Calu3 (cell line): ENCODE results near the gene SOS1. TPM values are rescaled to one million over a fixed set of nuclear protein-coding genes. Genes with fewer than 3 reads are reported as not detected.

ENCODE experiments used
- BruUV-seq: library from RNA; stranded (reverse); fragments of 400-500 nt; replicated peaks from 2 replicates; lab custom pipeline; 2021; lab: Mats Ljungman, UMichigan
- CTCF ChIA-PET: fragments of 300-600 bp; sonication (Branson Sonifier 250); formaldehyde crosslinking; loops from one replicate; lab custom pipeline; 2022; ENCODE audit warnings: antibody characterized with exemption; lab: Charles Lee
- DNase-seq: peaks from one replicate; pipeline ENCODE4 v3.0.0; 2022
- H3K27ac Mint-ChIP-seq: one replicate; pipeline ENCODE4 v1.8.0; 2022; ENCODE audit warnings: mixed read lengths; ENCODE audit not compliant: unreplicated experiment
- H3K27me3 Mint-ChIP-seq: one replicate; pipeline ENCODE4 v1.8.0; 2022; ENCODE audit warnings: mixed read lengths; ENCODE audit not compliant: unreplicated experiment
- H3K36me3 Mint-ChIP-seq: one replicate; pipeline ENCODE4 v1.8.0; 2022; ENCODE audit warnings: mild to moderate bottlenecking, moderate library complexity, mixed read lengths; ENCODE audit not compliant: insufficient read depth, unreplicated experiment
- H3K4me1 Mint-ChIP-seq: one replicate; pipeline ENCODE4 v1.8.0; 2022; ENCODE audit warnings: mild to moderate bottlenecking, low read depth, mixed read lengths; ENCODE audit not compliant: unreplicated experiment
- H3K4me3 Mint-ChIP-seq: one replicate; pipeline ENCODE4 v1.8.0; 2022; ENCODE audit warnings: mild to moderate bottlenecking, low read depth, moderate library complexity, mixed read lengths; ENCODE audit not compliant: unreplicated experiment
- H3K9me3 Mint-ChIP-seq: one replicate; pipeline ENCODE4 v1.8.0; 2022; ENCODE audit warnings: low read depth, mixed read lengths; ENCODE audit not compliant: unreplicated experiment
- intact Hi-C: fragments of 100-400 bp; cut with micrococcal nuclease; formaldehyde crosslinking; loops from one replicate; pipeline ENCODE4 v1.10.0; 2022; ENCODE audit not compliant: unreplicated experiment
- total RNA-seq: library from RNA; stranded (reverse); gene quantifications from 2 replicates; pipeline ENCODE4 v1.2.3, GENCODE V29; 2022
- TF ChIP-seq, protein P1 (sequence below): fragments of 200-600 bp; IDR thresholded peaks from one replicate; pipeline ENCODE4 v1.8.0; 2022; ENCODE audit warnings: antibody characterized with exemption; ENCODE audit not compliant: unreplicated experiment

SOS1 gene
- total RNA-seq, 1 experiment from 2014 or later: 40.0 TPM

DNA sequence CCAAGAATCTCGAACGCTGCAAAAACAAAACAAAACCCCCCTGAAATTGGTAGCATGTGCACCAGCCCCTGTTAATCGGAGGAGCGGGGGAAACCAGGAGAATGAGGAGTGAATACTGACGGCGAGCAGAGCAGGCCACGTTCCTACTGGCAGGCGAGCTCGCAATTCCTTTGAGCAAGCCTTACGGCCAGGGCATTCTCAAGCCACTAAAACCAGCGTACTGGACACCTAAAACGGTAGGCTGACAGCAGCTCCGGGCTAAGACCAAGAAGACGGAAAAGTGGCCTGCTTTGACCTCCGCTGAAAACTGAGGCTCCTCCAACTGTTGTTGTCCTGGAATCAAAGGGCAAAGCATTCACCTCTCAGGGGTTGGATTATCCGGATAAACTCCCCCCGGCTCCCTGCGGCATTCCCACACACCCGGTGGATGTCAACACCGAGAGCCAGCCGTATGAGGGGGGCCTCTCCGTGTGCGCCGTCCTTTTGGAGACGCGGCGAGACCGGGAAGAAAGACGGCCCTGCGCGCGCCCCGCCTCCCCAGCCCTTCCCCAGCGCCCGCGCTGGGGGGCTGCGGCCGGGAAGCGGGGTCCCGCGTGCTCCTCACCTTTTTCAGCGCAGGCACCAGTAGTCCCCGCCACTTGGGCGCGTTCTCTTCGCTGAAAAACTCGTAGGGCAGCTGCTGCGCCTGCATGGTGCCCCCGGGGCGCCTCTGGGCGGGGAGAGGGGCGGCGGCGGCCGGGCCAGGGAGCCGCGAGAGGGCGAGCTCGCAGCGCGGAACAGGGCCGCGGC is 925 bp downstream of the SOS1 start:
- H3K4me3 Mint-ChIP-seq: peak overlapping the region; percentile 73
- peak; percentile 66 for DNase-seq
- BruUV-seq: no TSS peak
- H3K4me1 Mint-ChIP-seq: peaks cover 25% of the 10 kb centered on the region
- intact Hi-C loops: loop anchor here (2.0 to 5.0 kb wide), 3 partner anchors 38 to 109 kb away; no protein-coding TSS in a partner anchor
- H3K27me3 Mint-ChIP-seq: no peaks in the 10 kb centered on the region
- TF ChIP-seq, protein P1, sequence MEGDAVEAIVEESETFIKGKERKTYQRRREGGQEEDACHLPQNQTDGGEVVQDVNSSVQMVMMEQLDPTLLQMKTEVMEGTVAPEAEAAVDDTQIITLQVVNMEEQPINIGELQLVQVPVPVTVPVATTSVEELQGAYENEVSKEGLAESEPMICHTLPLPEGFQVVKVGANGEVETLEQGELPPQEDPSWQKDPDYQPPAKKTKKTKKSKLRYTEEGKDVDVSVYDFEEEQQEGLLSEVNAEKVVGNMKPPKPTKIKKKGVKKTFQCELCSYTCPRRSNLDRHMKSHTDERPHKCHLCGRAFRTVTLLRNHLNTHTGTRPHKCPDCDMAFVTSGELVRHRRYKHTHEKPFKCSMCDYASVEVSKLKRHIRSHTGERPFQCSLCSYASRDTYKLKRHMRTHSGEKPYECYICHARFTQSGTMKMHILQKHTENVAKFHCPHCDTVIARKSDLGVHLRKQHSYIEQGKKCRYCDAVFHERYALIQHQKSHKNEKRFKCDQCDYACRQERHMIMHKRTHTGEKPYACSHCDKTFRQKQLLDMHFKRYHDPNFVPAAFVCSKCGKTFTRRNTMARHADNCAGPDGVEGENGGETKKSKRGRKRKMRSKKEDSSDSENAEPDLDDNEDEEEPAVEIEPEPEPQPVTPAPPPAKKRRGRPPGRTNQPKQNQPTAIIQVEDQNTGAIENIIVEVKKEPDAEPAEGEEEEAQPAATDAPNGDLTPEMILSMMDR: no peak
- peak overlapping the region; percentile 67 for H3K27ac Mint-ChIP-seq
- H3K36me3 Mint-ChIP-seq: peaks cover 41% of the 10 kb centered on the region
- CTCF ChIA-PET: interaction anchor here (0.5 to 2.2 kb wide), 4 partner anchors 108 to 601 kb away, joined by 3 to 9 read pairs (median 6); no protein-coding TSS in a partner anchor
- H3K9me3 Mint-ChIP-seq: no peaks in the 10 kb centered on the region

DNA sequence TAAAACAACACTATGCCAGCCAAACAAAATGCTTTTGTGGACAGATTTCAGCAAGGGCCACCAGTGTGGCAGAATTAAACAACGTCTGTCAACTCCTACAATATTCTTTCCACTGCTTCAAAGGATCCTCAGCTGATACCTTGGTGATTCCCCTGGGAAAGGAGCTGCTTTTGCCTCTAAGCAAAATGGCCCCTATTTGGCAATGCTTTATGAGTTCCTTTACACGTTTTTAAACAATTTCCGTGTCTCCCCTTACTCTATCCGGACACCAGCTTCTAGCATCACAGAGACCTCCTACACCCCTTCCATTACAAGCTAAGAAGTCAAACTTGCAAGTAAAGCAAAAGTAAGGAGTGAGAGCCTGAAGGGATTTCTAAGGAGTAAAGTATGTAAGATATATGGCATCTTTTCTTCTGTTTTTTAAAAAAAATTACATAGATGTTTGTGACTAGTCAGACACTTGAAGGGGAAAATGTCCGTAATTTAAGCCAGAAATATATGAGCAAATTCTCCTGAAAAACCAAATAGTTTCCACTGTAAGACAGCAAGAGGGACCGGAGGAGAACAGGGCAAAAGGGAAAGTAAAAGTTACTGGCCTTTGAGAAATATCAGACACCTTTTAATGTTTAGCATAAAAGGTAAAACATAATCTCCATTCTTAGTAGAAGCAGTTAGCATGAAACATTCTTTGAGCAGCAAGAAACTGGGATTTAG is 1.9 kb downstream of the SOS1 start:
- CTCF ChIA-PET: no interaction called here
- Mint-ChIP-seq H3K27me3 (no peaks in the 10 kb centered on the region), H3K4me3 (peak overlapping the region; percentile 73), H3K27ac (peak overlapping the region; percentile 67), H3K36me3 (peaks cover 32% of the 10 kb centered on the region), H3K9me3 (no peaks in the 10 kb centered on the region), H3K4me1 (peaks cover 23% of the 10 kb centered on the region)
- no peak for DNase-seq
- TF ChIP-seq, protein P1: no peak
- intact Hi-C loops: loop anchor here (2.0 to 5.0 kb wide), 3 partner anchors 37 to 110 kb away; no protein-coding TSS in a partner anchor
- BruUV-seq: TSS peak; percentile 50

DNA sequence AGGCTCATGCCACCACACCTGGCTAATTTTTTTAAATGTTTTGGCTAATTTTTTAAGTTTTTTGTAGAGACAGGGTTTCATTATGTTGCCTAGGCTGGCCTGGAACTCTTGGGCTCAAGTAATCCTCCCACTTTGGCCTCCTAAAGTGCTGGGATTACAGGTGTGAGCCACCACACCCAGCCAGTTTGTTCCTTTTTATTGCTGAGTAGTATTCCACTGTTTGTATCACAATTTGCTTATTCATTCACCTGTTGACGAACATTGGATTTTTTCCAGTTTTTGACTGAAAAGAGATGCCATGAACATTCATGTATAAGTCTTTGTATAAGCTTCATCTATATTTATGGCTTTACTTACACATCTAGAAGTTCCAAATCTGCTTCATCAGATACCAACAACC is 5.3 kb downstream of the SOS1 start:
- CTCF ChIA-PET: no interaction called here
- TF ChIP-seq, protein P1: no peak
- no peak for DNase-seq
- no TSS peak for BruUV-seq
- no peaks in the 10 kb centered on the region for H3K9me3 Mint-ChIP-seq
- H3K27ac Mint-ChIP-seq: no peak overlapping the region
- no peak overlapping the region for H3K4me3 Mint-ChIP-seq
- H3K36me3 Mint-ChIP-seq: peaks cover 19% of the 10 kb centered on the region
- intact Hi-C loops: loop anchor here (5.0 kb wide), 1 partner anchor 33 kb away; no protein-coding TSS in a partner anchor
- H3K27me3 Mint-ChIP-seq: no peaks in the 10 kb centered on the region
- H3K4me1 Mint-ChIP-seq: peaks cover 14% of the 10 kb centered on the region

DNA sequence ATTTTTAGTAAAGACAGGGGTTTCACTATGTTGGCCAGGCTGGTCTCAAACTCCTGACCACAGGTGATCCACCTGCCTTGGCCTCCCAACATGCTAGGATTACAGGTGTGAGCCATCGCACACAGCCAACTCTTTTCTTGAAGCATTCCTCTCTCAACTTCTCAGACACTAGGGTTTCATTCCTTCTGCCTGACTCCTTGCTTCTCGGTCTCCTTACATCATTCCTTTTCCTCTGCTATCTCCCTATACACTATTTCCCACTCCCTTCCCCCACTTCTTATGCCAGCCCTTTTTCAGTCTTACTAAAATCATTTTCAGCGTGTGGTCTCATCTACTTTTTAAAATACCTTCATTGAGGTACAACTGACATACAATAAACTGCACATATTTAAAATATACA is 6.1 kb downstream of the SOS1 start:
- H3K4me1 Mint-ChIP-seq: peaks cover 14% of the 10 kb centered on the region
- no peak overlapping the region for H3K27ac Mint-ChIP-seq
- TF ChIP-seq, protein P1: no peak
- no peaks in the 10 kb centered on the region for H3K9me3 Mint-ChIP-seq
- no peak for DNase-seq
- no peak overlapping the region for H3K4me3 Mint-ChIP-seq
- no TSS peak for BruUV-seq
- intact Hi-C loops: loop anchor here (5.0 kb wide), 1 partner anchor 32 kb away; no protein-coding TSS in a partner anchor
- peaks cover 12% of the 10 kb centered on the region for H3K36me3 Mint-ChIP-seq
- H3K27me3 Mint-ChIP-seq: no peaks in the 10 kb centered on the region
- CTCF ChIA-PET: no interaction called here
